GM13976 (cell line): ENCODE results near the gene CDC42BPA.

Source experiments
- DNase-seq: peaks from one replicate; pipeline ENCODE4 v3.0.0; 2012; ENCODE audit warnings: low spot score
- CTCF ChIP-seq: IDR thresholded peaks from 2 replicates; pipeline ENCODE4 v1.5.1; 2012; ENCODE audit warnings: borderline replicate concordance, mild to moderate bottlenecking; ENCODE audit not compliant: insufficient read depth; ENCODE audit errors: extremely low read depth, missing control alignments, control extremely low read depth
- in situ Hi-C: fragments of 300-500 bp; cut with MboI; formaldehyde crosslinking; loops from one replicate; pipeline ENCODE4 v1.12.0; 2022; ENCODE audit warnings: low sequenced_read_pairs, mixed read lengths, inconsistent platforms; ENCODE audit not compliant: unreplicated experiment

The CDC42BPA gene

DNA sequence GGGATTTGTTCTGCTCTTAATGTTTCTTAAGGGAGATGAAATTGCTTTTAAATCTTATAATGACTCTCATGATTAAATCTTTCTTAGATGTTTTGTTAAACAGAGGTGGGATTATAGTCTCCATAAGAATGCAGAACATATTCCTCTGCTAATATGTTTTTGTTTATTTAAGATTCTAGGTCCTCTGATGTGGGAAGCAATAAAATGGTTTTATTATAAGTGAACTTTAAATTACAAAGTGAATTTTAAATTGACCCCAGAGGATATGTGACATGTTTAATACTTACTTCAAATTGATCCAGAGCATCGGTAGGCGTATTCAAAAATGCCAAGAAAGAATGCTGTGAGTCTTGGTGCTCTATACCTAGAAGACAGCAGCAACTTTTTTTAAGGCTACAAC lies 248.8 kb downstream of the CDC42BPA start:
- in situ Hi-C loops, result no loop called here
- TF ChIP-seq CTCF, result no peak
- no peak for DNase-seq

DNA sequence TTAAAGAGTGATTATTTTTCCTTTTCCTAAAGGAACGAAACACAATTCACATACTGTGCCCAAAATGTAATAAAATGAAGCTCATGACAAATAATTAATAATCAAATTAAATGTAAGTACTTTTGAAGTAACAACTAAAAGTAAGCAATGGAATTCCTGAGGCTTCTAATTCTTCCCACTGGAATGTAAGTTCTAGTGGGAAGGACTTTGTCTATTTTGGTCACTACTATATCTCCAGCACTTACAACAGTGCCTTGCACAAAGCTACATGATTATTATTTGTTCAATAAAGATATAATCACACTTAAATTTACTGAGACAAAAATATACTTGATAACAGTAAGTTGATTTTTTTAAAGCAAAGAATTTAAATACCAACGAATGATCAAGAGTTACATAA lies 249.4 kb downstream of the CDC42BPA start:
- in situ Hi-C loops, result no loop called here
- DNase-seq, result no peak
- TF ChIP-seq CTCF, result no peak

DNA sequence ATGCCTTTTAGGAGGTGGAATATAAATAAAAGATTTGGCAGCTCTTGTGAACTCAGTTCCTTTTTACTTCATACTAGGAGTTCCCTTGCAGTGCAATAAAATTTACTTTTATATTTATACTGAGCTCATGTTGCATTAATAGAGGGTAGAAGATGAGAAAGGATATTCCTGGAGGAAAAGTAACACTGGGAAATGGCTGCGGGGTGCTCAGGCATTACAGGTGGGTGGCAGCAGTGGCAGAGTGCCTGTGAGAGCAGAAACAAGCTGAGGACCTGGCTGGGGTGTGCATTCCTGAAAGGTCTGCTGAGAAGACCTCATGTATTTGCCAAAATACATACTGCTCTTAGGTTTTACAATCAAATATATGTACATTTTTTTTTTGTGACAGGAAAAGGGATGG lies 251.3 kb downstream of the CDC42BPA start:
- no peak for TF ChIP-seq CTCF
- in situ Hi-C loops, result no loop called here
- no peak for DNase-seq

DNA sequence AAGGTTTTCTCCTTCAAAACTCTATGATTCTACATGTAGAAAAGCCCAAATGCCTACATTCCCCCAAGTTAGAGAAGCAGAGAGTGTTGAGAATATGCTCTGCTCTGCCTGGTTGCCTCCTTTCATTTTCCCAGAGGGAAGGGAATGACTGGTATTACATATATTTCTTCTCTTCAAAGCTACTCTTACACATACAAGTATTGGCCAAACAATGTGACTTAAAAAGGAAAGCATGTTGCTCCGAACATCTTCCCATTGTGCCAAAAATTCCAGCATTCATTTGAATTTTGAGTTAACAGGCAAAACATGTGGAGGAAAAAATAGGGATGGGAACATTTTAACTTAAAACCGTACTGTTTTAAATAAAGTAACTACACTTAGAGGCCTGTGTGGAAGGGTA lies 253.0 kb downstream of the CDC42BPA start:
- DNase-seq, result no peak
- TF ChIP-seq CTCF, result no peak
- in situ Hi-C loops, result no loop called here

DNA sequence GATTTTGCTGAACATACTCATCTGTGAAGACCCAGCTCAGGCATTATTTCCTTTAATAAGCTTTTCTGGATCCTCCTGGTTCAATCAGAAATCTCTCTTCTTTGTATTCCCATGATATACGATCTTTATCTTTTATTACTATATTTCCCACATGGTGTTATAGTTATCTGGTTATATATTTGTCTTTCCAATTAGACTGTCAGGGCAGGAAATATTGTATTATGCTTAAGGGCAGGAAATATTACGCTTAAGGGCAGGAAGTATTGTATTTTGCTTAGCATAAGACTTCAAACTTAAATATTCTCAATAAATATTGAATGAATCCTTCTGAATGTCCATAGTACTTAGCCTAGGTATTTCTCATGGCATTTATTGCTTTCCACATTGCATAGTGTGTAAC lies 256.0 kb downstream of the CDC42BPA start:
- no peak for DNase-seq
- no peak for TF ChIP-seq CTCF
- in situ Hi-C loops, result no loop called here

GRCh38 chr1:227059076-227059475 lies 259.2 kb downstream of the CDC42BPA start:
- DNase-seq, result no peak
- no peak for TF ChIP-seq CTCF
- in situ Hi-C loops, result no loop called here

DNA sequence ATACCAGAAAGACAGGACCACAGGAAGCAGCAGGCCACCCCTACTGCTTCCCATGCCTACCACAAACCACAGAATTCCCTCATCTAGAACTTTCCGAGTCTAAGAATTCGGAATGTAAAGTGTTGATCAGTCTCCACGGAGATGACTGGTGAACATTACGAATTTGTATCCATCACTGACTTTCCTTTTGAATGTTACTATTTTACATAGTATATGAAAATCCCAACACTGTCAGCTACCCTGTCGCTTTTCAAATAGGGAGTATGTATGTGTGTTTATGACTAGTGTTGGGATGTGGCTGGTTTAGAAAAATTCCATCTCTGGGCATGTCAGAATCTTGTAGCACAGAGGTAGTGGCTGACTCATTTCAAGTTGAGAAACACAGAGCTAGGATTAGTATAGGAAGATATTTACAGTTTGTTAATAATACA lies 260.0 kb downstream of the CDC42BPA start:
- TF ChIP-seq CTCF, result no peak
- in situ Hi-C loops, result no loop called here
- DNase-seq, result no peak
